SK-N-SH (cell line): Measurements from ENCODE around the gene ZNF438. TPM values are rescaled to one million over a fixed set of nuclear protein-coding genes. Genes with fewer than 3 reads are reported as not detected.

ENCODE experiments used
- CTCF ChIA-PET: fragments of 300-600, 350-600 bp; formaldehyde crosslinking; extraction: SDS; loops from one replicate; lab custom pipeline; 2021; lab: Yijun Ruan, JAX
- POLR2A ChIA-PET: fragments of 350-600 bp; sonication (Branson Sonifier 250); formaldehyde crosslinking; extraction: SDS; loops from one replicate; lab custom pipeline; 2020; ENCODE audit warnings: antibody characterized with exemption, inconsistent platforms; lab: Yijun Ruan, JAX
- DNase-seq: peaks from one replicate; pipeline ENCODE4 v3.0.0; 2012
- H2AFZ ChIP-seq: fragments of 200-600 bp; sonication (generic); 2 replicates; pipeline ENCODE4 v1.8.1; 2016; ENCODE audit warnings: antibody characterized with exemption, mild to moderate bottlenecking, low read depth
- H3F3A ChIP-seq: fragments of 200-600 bp; sonication (generic); replicated peaks from 2 replicates; pipeline ENCODE3; 2016; ENCODE audit warnings: antibody characterized with exemption, mild to moderate bottlenecking; ENCODE audit not compliant: insufficient read depth
- H3K27ac ChIP-seq, 2 experiments: fragments of 200-500 bp in 1 of 2; fragments of 200-600 bp in 1 of 2; sonication (Bioruptor generic) in 1 of 2; sonication (generic), shearing (Covaris generic) in 1 of 2; 2 replicates each; pipeline versions ENCODE4 v1.5.1 to v1.6.1; 2014 to 2016; ENCODE audit warnings: low read depth in 2 of 2, inconsistent platforms in 1 of 2, low read length in 1 of 2, mild to moderate bottlenecking in 1 of 2, mixed read lengths in 1 of 2
- H3K27me3 ChIP-seq: fragments of 200-600 bp; sonication (generic), shearing (Covaris generic); 2 replicates; pipeline ENCODE4 v1.6.1; 2016; ENCODE audit warnings: mixed run types; ENCODE audit not compliant: insufficient read depth
- H3K36me3 ChIP-seq, 2 experiments: fragments of 200-500 bp in 1 of 2; fragments of 200-600 bp in 1 of 2; sonication (Bioruptor generic) in 1 of 2; sonication (generic) in 1 of 2; replicated peaks in 1 of 2; 2 replicates each; pipeline versions ENCODE3 to v1.5.1; 2014 to 2016; ENCODE audit warnings: low read length in 1 of 2, mild to moderate bottlenecking in 1 of 2; ENCODE audit not compliant: insufficient read depth in 2 of 2, control insufficient read depth in 1 of 2
- H3K4me1 ChIP-seq, 2 experiments: fragments of 200-500 bp in 1 of 2; fragments of 200-600 bp in 1 of 2; sonication (Bioruptor generic) in 1 of 2; sonication (generic), shearing (Covaris generic) in 1 of 2; 2 replicates each; pipeline versions ENCODE4 v1.5.1 to v1.6.1; 2014 to 2016; ENCODE audit warnings: low read depth in 1 of 2, low read length in 1 of 2, mixed run types in 1 of 2; ENCODE audit not compliant: insufficient read depth in 2 of 2, control insufficient read depth in 1 of 2
- H3K4me2 ChIP-seq: fragments of 200-600 bp; sonication (generic), shearing (Covaris generic); 2 replicates; pipeline ENCODE4 v1.6.1; 2017; ENCODE audit warnings: mixed run types
- H3K4me3 ChIP-seq, 2 experiments: fragments of 200-500 bp in 1 of 2; fragments of 200-600 bp in 1 of 2; sonication (Bioruptor generic) in 1 of 2; sonication (generic), shearing (Covaris generic) in 1 of 2; 2 replicates each; pipeline versions ENCODE4 v1.5.1 to v1.8.1; 2014 to 2016; ENCODE audit warnings: low read depth in 2 of 2, inconsistent platforms in 1 of 2, low read length in 1 of 2, mild to moderate bottlenecking in 1 of 2, mixed read lengths in 1 of 2, moderate library complexity in 1 of 2
- H3K79me2 ChIP-seq: fragments of 200-600 bp; sonication (generic); 2 replicates; pipeline ENCODE4 v1.8.1; 2017; ENCODE audit warnings: mild to moderate bottlenecking; ENCODE audit not compliant: insufficient read depth
- H3K9ac ChIP-seq: fragments of 200-600 bp; sonication (generic); 2 replicates; pipeline ENCODE4 v1.6.1; 2017; ENCODE audit warnings: mixed run types
- H3K9me2 ChIP-seq: fragments of 200-600 bp; sonication (generic); 2 replicates; pipeline ENCODE4 v1.6.1; 2017; ENCODE audit warnings: mixed run types
- H3K9me3 ChIP-seq: fragments of 200-600 bp; sonication (generic); 2 replicates; pipeline ENCODE4 v1.6.1; 2017; ENCODE audit warnings: mixed run types, mild to moderate bottlenecking, moderate library complexity
- H4K20me1 ChIP-seq: fragments of 200-600 bp; sonication (generic); 2 replicates; pipeline ENCODE4 v1.6.1; 2017; ENCODE audit warnings: mild to moderate bottlenecking, mixed run types; ENCODE audit not compliant: insufficient read depth
- EP300 ChIP-seq, 2 experiments: IDR thresholded peaks; 2 replicates each; pipeline versions ENCODE4 v1.4.0 to v1.6.1; 2012; ENCODE audit warnings: borderline replicate concordance in 1 of 2, low read depth in 1 of 2, low read length in 1 of 2
- EZH2phosphoT487 ChIP-seq: fragments of 200-600 bp; sonication (generic); IDR thresholded peaks from 2 replicates; pipeline ENCODE4 v1.6.1; 2017; ENCODE audit warnings: low read depth, mixed run types, mild to moderate bottlenecking, antibody characterized with exemption, moderate library complexity, borderline replicate concordance
- FOXJ3 ChIP-seq: sonication (generic); formaldehyde crosslinking; IDR thresholded peaks from 2 replicates; pipeline ENCODE4 v1.5.1; 2020; ENCODE audit warnings: mild to moderate bottlenecking, missing genetic modification reagents
- GATA2 ChIP-seq: sonication (generic); formaldehyde crosslinking; IDR thresholded peaks from 2 replicates; pipeline ENCODE4 v1.5.0; 2020; ENCODE audit warnings: mild to moderate bottlenecking, missing genetic modification reagents
- JUND ChIP-seq: IDR thresholded peaks from 2 replicates; pipeline ENCODE4 v1.4.0; 2012
- MEF2A ChIP-seq: IDR thresholded peaks from 2 replicates; pipeline ENCODE4 v1.4.0; 2012; ENCODE audit warnings: low read depth, borderline replicate concordance
- NFIC ChIP-seq: IDR thresholded peaks from 2 replicates; pipeline ENCODE4 v1.4.0; 2012; ENCODE audit warnings: borderline replicate concordance
- RAD21 ChIP-seq: IDR thresholded peaks from 2 replicates; pipeline ENCODE4 v1.6.1; 2012; ENCODE audit warnings: mild to moderate bottlenecking, low read length
- RCOR1 ChIP-seq: fragments of 150-350 bp; IDR thresholded peaks from 2 replicates; pipeline ENCODE4 v1.6.1; 2017; ENCODE audit warnings: antibody characterized with exemption, low read length
- RXRA ChIP-seq: IDR thresholded peaks from 2 replicates; pipeline ENCODE4 v1.4.0; 2012; ENCODE audit warnings: low read depth, mild to moderate bottlenecking, borderline replicate concordance
- TCF12 ChIP-seq: IDR thresholded peaks from 2 replicates; pipeline ENCODE4 v1.4.0; 2012
- WGBS: methylation state at CpG from one replicate; pipeline ENCODE4 v1.1.6; 2017; ENCODE audit warnings: low lambda C conversion rate; 5-methylcytosine and 5-hydroxymethylcytosine counted together
- polyA plus RNA-seq, 3 experiments: library from polyadenylated mRNA; depleted of rRNA; stranded (reverse); fragments of >200 nt; gene quantifications; 2 replicates each; pipeline ENCODE4 v1.2.3, GENCODE V29; 2012
- TF ChIP-seq, protein P1 (sequence below): IDR thresholded peaks from 2 replicates; pipeline ENCODE4 v1.4.0; 2012; ENCODE audit warnings: low read depth, borderline replicate concordance
- TF ChIP-seq, protein P2 (sequence below): IDR thresholded peaks from 2 replicates; pipeline ENCODE4 v1.4.0; 2012; ENCODE audit warnings: low read depth
- TF ChIP-seq, protein P3 (sequence below): IDR thresholded peaks from 2 replicates; pipeline ENCODE4 v1.4.0; 2012; ENCODE audit warnings: low read depth, borderline replicate concordance
- TF ChIP-seq, protein P4 (sequence below): IDR thresholded peaks from 2 replicates; pipeline ENCODE4 v1.6.1; 2012; ENCODE audit warnings: mild to moderate bottlenecking, low read depth, low read length, moderate library complexity

Gene ZNF438
- polyA plus RNA-seq, 1 of the 3 experiments (the other 2 are of a cell fraction): 2.1 TPM

DNA sequence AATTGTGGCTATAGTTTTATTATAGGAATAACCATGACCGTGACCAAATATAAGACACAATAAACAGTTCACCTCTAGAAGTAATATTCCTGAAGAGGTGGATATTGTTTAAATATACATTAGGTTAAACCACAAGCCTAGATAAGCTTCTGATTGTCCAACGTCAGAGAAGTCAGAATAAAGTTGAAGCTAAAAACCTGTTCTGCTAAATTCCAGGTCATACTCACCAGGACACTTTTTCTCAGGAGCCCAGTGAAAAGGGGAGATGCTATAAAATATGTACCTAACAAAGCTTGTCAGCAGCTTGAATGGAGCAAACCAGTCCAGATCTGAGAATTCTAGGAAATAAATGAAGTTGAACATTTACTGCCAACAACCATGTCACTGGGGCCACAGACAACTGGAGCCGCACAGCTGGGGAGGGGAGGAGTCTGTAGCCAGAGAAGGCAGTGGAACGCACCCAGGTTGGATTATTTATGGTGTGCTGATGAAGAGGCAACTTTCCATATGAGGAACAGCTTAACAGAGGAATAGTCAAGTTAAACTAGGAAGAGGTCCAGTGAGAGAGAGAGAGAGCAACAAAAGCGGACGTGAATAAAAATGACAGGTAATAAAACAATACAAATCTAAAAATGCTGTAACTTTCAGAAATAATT lies 191.1 kb downstream of the ZNF438 start:
- Histone ChIP-seq H3K9ac (no peak overlapping the region), H3K27me3 (no peaks in the 10 kb centered on the region), H3K36me3 (no peaks in the 10 kb centered on the region), H4K20me1 (no peaks in the 10 kb centered on the region), H3K4me3 (no peak overlapping the region), H3K79me2 (no peaks in the 10 kb centered on the region), H3K4me2 (no peak overlapping the region), H2AFZ (no peak overlapping the region), H3K27ac (no peak overlapping the region), H3K9me2 (no peaks in the 10 kb centered on the region), H3F3A (no peaks in the 10 kb centered on the region), H3K9me3 (no peaks in the 10 kb centered on the region), H3K4me1 (no peaks in the 10 kb centered on the region)
- no peak for DNase-seq
- CTCF ChIA-PET: interaction anchor here (1.3 kb wide), 1 partner anchor 14 kb away, joined by 4 read pairs; no protein-coding TSS in a partner anchor
- TF ChIP-seq RXRA: no peak
- TF ChIP-seq, protein P1, sequence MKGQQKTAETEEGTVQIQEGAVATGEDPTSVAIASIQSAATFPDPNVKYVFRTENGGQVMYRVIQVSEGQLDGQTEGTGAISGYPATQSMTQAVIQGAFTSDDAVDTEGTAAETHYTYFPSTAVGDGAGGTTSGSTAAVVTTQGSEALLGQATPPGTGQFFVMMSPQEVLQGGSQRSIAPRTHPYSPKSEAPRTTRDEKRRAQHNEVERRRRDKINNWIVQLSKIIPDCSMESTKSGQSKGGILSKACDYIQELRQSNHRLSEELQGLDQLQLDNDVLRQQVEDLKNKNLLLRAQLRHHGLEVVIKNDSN: no peak
- TF ChIP-seq NFIC: no peak
- TF ChIP-seq, protein P2, sequence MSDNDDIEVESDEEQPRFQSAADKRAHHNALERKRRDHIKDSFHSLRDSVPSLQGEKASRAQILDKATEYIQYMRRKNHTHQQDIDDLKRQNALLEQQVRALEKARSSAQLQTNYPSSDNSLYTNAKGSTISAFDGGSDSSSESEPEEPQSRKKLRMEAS: no peak
- TF ChIP-seq EP300 (IDR thresholded peaks at IDR 0.05; ENCODE audit: borderline replicate concordance in 1 of 2, low read depth in 1 of 2, low read length in 1 of 2): no peak
- TF ChIP-seq GATA2 (CRISPR knock-in tag): no peak
- TF ChIP-seq MEF2A: no peak
- no peak for TF ChIP-seq FOXJ3 (CRISPR knock-in tag)
- no peak for TF ChIP-seq TCF12
- TF ChIP-seq RAD21: no peak
- TF ChIP-seq EZH2phosphoT487: no peak
- TF ChIP-seq JUND: no peak
- TF ChIP-seq, protein P3, sequence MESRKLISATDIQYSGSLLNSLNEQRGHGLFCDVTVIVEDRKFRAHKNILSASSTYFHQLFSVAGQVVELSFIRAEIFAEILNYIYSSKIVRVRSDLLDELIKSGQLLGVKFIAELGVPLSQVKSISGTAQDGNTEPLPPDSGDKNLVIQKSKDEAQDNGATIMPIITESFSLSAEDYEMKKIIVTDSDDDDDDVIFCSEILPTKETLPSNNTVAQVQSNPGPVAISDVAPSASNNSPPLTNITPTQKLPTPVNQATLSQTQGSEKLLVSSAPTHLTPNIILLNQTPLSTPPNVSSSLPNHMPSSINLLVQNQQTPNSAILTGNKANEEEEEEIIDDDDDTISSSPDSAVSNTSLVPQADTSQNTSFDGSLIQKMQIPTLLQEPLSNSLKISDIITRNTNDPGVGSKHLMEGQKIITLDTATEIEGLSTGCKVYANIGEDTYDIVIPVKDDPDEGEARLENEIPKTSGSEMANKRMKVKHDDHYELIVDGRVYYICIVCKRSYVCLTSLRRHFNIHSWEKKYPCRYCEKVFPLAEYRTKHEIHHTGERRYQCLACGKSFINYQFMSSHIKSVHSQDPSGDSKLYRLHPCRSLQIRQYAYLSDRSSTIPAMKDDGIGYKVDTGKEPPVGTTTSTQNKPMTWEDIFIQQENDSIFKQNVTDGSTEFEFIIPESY: no peak
- TF ChIP-seq RCOR1: no peak
- TF ChIP-seq, protein P4, sequence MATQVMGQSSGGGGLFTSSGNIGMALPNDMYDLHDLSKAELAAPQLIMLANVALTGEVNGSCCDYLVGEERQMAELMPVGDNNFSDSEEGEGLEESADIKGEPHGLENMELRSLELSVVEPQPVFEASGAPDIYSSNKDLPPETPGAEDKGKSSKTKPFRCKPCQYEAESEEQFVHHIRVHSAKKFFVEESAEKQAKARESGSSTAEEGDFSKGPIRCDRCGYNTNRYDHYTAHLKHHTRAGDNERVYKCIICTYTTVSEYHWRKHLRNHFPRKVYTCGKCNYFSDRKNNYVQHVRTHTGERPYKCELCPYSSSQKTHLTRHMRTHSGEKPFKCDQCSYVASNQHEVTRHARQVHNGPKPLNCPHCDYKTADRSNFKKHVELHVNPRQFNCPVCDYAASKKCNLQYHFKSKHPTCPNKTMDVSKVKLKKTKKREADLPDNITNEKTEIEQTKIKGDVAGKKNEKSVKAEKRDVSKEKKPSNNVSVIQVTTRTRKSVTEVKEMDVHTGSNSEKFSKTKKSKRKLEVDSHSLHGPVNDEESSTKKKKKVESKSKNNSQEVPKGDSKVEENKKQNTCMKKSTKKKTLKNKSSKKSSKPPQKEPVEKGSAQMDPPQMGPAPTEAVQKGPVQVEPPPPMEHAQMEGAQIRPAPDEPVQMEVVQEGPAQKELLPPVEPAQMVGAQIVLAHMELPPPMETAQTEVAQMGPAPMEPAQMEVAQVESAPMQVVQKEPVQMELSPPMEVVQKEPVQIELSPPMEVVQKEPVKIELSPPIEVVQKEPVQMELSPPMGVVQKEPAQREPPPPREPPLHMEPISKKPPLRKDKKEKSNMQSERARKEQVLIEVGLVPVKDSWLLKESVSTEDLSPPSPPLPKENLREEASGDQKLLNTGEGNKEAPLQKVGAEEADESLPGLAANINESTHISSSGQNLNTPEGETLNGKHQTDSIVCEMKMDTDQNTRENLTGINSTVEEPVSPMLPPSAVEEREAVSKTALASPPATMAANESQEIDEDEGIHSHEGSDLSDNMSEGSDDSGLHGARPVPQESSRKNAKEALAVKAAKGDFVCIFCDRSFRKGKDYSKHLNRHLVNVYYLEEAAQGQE: no peak
- 77% methylated on average over 6 of the region's 6 CpGs for WGBS
- POLR2A ChIA-PET: no interaction called here
